Adrenal gland (tissue), 5 donors: ENCODE data around the gene CD300LB.

Experiments
- POLR2A ChIP-seq, 2 donors: fragments of 450-650 bp; IDR thresholded peaks; one replicate each; pipeline ENCODE4 v1.6.1; 2017; ENCODE audit warnings: antibody characterized with exemption in 2 of 2, mild to moderate bottlenecking in 2 of 2, moderate library complexity in 1 of 2
- TF ChIP-seq, protein P1 (sequence below), 6 experiments: fragments of 450-650 bp in 4 of 6; fragments of 200-600 bp in 2 of 6; sonication (generic) in 1 of 6; IDR thresholded peaks; 1 replicate in 5 of 6; 2 replicates in 1 of 6; pipeline versions ENCODE4 v1.5.1 to v1.8.0; 2016 to 2021; ENCODE audit warnings: antibody characterized with exemption in 6 of 6, mild to moderate bottlenecking in 2 of 6, moderate library complexity in 1 of 6
- donor health status: DM: no; HTN: no; CAD: no.

- no peak for TF ChIP-seq POLR2A (IDR thresholded peaks at IDR 0.05)
- TF ChIP-seq, protein P1, sequence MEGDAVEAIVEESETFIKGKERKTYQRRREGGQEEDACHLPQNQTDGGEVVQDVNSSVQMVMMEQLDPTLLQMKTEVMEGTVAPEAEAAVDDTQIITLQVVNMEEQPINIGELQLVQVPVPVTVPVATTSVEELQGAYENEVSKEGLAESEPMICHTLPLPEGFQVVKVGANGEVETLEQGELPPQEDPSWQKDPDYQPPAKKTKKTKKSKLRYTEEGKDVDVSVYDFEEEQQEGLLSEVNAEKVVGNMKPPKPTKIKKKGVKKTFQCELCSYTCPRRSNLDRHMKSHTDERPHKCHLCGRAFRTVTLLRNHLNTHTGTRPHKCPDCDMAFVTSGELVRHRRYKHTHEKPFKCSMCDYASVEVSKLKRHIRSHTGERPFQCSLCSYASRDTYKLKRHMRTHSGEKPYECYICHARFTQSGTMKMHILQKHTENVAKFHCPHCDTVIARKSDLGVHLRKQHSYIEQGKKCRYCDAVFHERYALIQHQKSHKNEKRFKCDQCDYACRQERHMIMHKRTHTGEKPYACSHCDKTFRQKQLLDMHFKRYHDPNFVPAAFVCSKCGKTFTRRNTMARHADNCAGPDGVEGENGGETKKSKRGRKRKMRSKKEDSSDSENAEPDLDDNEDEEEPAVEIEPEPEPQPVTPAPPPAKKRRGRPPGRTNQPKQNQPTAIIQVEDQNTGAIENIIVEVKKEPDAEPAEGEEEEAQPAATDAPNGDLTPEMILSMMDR (IDR thresholded peaks at IDR 0.05), result no peak
Observed at GRCh38 chr17:74571621-74572270, 40.5 kb upstream of the CD300LB start.
